Right renal cortex interstitium (tissue), 3 donors: ENCODE data around the gene SPDYE17. TPM values are rescaled to one million over a fixed set of nuclear protein-coding genes. Genes with fewer than 3 reads are reported as not detected.
"Not testable (repeated sequence)": the region's sequence is repeated elsewhere in the genome, so short reads cannot be mapped to it uniquely, and the experiment has no call there.

Experiments used
- DNase-seq, 3 donors: peaks; one replicate each; pipeline ENCODE4 v3.0.0-alpha.2; 2013; ENCODE audit warnings: low read depth in 3 of 3, low spot score in 2 of 3
- polyA plus RNA-seq, 3 donors: library from polyadenylated mRNA; unstranded; fragments of 120-200 nt; gene quantifications; one replicate each; pipeline ENCODE4 v1.2.1, GENCODE V29; 2013; ENCODE audit not compliant: insufficient read length in 3 of 3

The SPDYE17 gene
- polyA plus RNA-seq, 3 donors, result not detected

DNA sequence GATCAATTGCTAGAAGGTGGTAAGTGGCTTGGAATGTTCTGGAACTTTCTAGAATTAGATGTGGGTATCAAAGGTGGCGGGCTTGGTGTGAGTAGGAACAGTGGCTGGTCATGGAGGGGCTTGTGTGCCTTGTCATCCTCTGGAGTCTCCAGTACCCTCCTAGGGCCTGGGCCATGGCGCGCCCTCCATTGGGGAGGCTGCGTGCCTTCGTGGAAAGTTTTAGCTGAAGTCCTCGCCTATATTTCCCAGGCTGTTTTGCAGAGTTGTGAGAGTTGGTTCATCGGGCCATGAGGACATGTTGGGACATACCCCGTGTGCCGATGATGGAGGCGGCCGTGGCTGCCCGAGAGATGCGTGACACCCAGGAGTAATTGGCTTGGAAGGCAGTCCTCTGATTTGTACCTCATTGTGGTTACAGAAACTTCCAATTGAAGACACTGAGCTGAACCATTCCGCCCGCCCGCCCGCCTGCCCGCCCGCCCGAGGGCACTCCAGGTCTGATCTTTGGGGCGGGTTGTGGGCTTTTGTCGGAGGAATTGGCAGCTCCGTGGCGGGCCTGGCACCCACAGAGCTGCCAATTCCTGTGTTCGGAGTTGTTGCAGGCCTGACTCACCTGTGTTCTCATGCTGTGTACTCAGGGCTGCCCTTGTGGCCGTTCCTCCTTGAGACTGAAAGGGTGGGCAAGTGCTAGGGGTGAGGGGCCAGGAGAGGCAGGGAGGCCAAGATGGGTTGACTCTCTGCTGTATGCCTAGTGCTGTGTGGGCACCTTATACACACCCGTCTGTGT, 57.2 kb downstream of the SPDYE17 start:
- not testable (repeated sequence) for DNase-seq

- DNase-seq, result not testable (repeated sequence)
Measured at GRCh38 chr7:76974336-76974735, 57.8 kb downstream of the SPDYE17 start.

GRCh38 chr7:76972391-76972790, 59.8 kb downstream of the SPDYE17 start:
- not testable (repeated sequence) for DNase-seq

Other genes with a start within 250 kb of the SPDYE17 start
- gene SPDYE18, start 30.2 kb upstream of the SPDYE17 start, polyA plus RNA-seq, result under 1 TPM; 0.61 to 0.67 (median 0.64) TPM
- gene CCDC146, start 90.3 kb upstream of the SPDYE17 start, polyA plus RNA-seq, result 10 to 100 TPM; 20.9 to 21.8 (median 21.6) TPM
- gene FGL2, start 167.5 kb upstream of the SPDYE17 start, polyA plus RNA-seq, result 100 to 1,000 TPM in 1 of 3 donors, 10 to 100 TPM in 2; 58.1 to 104 (median 92.3) TPM